Natural killer cell (primary cell): ENCODE results near the gene USP35. TPM values are rescaled to one million over a fixed set of nuclear protein-coding genes. Genes with fewer than 3 reads are reported as not detected.
A peak's percentile ranks its signal among the peaks of the same experiment; 100 is the strongest.

Source experiments
- ATAC-seq, 3 donors: fragments of 150-1000 bp in 2 of 3; fragments of 200-7000 bp in 1 of 3; cut with Tn5 transposase; 1 replicate in 1 of 3; 2 replicates in 2 of 3; pipeline ENCODE4 v1.10.0; 2021; ENCODE audit warnings: mild to moderate bottlenecking in 2 of 3, moderate library complexity in 2 of 3
- DNase-seq, 2 donors: peaks; one replicate each; pipeline versions ENCODE4 v3.0.0 to v3.0.0-alpha.2; 2013 to 2021; ENCODE audit warnings: mixed read lengths in 1 of 2
- H3K27ac ChIP-seq: one replicate; pipeline ENCODE4 v1.5.1; 2013; ENCODE audit warnings: mild to moderate bottlenecking, low read length
- H3K27me3 ChIP-seq: one replicate; pipeline ENCODE4 v1.6.1; 2013; ENCODE audit warnings: low read length; ENCODE audit not compliant: control insufficient read depth, insufficient read depth
- H3K36me3 ChIP-seq: one replicate; pipeline ENCODE4 v1.6.1; 2013; ENCODE audit warnings: low read length; ENCODE audit not compliant: control insufficient read depth, insufficient read depth
- H3K4me1 ChIP-seq: one replicate; pipeline ENCODE4 v1.6.1; 2013; ENCODE audit warnings: low read length; ENCODE audit not compliant: control insufficient read depth, insufficient read depth
- H3K4me3 ChIP-seq: one replicate; pipeline ENCODE4 v1.5.1; 2013; ENCODE audit warnings: low read length
- H3K9me3 ChIP-seq: one replicate; pipeline ENCODE4 v1.6.1; 2013; ENCODE audit warnings: low read length; ENCODE audit not compliant: control insufficient read depth, insufficient read depth
- H3K27ac Mint-ChIP-seq, 2 donors: one replicate each; pipeline ENCODE4 v1.8.0; 2022; ENCODE audit warnings: mild to moderate bottlenecking in 2 of 2, mixed read lengths in 2 of 2, moderate library complexity in 1 of 2
- H3K27me3 Mint-ChIP-seq, 2 donors: one replicate each; pipeline ENCODE4 v1.8.0; 2022; ENCODE audit warnings: low read depth in 2 of 2, mixed read lengths in 2 of 2
- H3K36me3 Mint-ChIP-seq: one replicate; pipeline ENCODE4 v1.8.0; 2022; ENCODE audit warnings: mixed read lengths
- H3K4me1 Mint-ChIP-seq, 2 donors: one replicate each; pipeline ENCODE4 v1.8.0; 2022; ENCODE audit warnings: mixed read lengths in 2 of 2
- H3K4me3 Mint-ChIP-seq: one replicate; pipeline ENCODE4 v1.8.0; 2022; ENCODE audit warnings: mild to moderate bottlenecking, moderate library complexity, mixed read lengths
- H3K9me3 Mint-ChIP-seq, 2 donors: one replicate each; pipeline ENCODE4 v1.8.0; 2022; ENCODE audit warnings: mixed read lengths in 2 of 2
- WGBS: methylation state at CpG from one replicate; pipeline ENCODE4 v1.1.7; 2013; ENCODE audit warnings: missing lambda C conversion rate; ENCODE audit not compliant: insufficient coverage; 5-methylcytosine and 5-hydroxymethylcytosine counted together
- intact Hi-C: fragments of 100-400 bp; cut with micrococcal nuclease; formaldehyde crosslinking; loops from one replicate; pipeline ENCODE4 v1.14.2; 2022
- total RNA-seq, 4 donors: library from RNA; stranded (reverse); fragments of 120-200 nt in 1 of 4; gene quantifications; one replicate each; pipeline versions ENCODE4 v1.2.3 to v1.2.4, GENCODE V29; 2013 to 2022
- TF ChIP-seq, protein P1 (sequence below): fragments of 200-600 bp; IDR thresholded peaks from one replicate; pipeline ENCODE4 v1.8.0; 2022; ENCODE audit warnings: antibody characterized with exemption

The USP35 gene
- total RNA-seq, 3 donors from 2014 or later (not counting 1 experiment from before 2014, with no cell fraction given): 6.1 to 8.5 (median 8.1) TPM

DNA sequence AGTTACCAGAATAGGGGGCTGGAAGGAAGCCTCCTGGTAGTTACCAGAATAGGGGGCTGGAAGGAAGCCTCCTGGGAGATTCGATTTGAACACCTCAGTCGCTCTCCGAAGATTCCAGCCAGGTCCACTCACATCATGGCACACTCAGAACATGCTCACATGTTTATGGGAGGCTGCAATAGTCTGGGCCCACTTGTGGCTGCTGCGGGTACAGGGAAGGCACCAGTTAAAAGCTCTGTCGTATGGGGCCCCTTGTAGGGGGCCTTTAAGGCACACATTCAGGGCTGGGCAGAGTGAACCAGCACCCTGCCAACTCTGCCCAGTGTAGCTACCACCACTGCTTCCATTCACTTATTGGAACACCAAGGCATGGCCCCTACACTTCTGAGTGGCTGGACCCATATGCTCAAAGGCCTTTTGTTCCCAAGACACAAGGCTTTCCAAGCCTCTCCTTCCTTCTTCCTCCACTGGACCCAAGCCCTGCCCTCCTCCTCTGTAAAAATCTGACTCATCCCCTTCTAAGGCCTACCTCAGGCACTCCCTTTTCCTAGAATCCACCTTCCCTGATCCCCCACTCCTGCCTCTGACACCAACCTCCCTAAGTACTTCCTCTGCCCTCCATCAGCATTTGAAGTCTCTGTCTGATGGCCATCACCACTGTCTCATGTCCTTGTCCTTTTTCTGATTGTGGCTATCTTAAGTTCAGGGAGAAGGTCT is 28.0 kb downstream of the USP35 start:
- H3K27ac Mint-ChIP-seq: no peak overlapping the region
- no peaks in the 10 kb centered on the region for H3K4me1 ChIP-seq
- peaks cover 12% of the 10 kb centered on the region for H3K36me3 ChIP-seq
- TF ChIP-seq, protein P1, sequence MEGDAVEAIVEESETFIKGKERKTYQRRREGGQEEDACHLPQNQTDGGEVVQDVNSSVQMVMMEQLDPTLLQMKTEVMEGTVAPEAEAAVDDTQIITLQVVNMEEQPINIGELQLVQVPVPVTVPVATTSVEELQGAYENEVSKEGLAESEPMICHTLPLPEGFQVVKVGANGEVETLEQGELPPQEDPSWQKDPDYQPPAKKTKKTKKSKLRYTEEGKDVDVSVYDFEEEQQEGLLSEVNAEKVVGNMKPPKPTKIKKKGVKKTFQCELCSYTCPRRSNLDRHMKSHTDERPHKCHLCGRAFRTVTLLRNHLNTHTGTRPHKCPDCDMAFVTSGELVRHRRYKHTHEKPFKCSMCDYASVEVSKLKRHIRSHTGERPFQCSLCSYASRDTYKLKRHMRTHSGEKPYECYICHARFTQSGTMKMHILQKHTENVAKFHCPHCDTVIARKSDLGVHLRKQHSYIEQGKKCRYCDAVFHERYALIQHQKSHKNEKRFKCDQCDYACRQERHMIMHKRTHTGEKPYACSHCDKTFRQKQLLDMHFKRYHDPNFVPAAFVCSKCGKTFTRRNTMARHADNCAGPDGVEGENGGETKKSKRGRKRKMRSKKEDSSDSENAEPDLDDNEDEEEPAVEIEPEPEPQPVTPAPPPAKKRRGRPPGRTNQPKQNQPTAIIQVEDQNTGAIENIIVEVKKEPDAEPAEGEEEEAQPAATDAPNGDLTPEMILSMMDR: no peak
- no peak overlapping the region for H3K4me3 ChIP-seq
- H3K36me3 Mint-ChIP-seq: no peaks in the 10 kb centered on the region
- DNase-seq: no peak
- H3K4me1 Mint-ChIP-seq: no peaks in the 10 kb centered on the region
- no peaks in the 10 kb centered on the region for H3K9me3 Mint-ChIP-seq
- H3K9me3 ChIP-seq: no peaks in the 10 kb centered on the region
- H3K4me3 Mint-ChIP-seq: no peak overlapping the region
- whole genome bisulfite sequencing: 96% methylated on average over 5 of the region's 5 CpGs
- no peaks in the 10 kb centered on the region for H3K27me3 ChIP-seq
- no peaks in the 10 kb centered on the region for H3K27me3 Mint-ChIP-seq
- ATAC-seq: no peak
- intact Hi-C loops: no loop called here
- H3K27ac ChIP-seq: no peak overlapping the region

GRCh38 chr11:78217650-78218541 is 29.2 kb downstream of the USP35 start:
- WGBS: 93% methylated on average over 14 of the region's 14 CpGs
- H3K9me3 ChIP-seq: no peaks in the 10 kb centered on the region
- H3K27ac ChIP-seq: no peak overlapping the region
- Mint-ChIP-seq H3K27ac (peak overlapping the region in 1 of 2 donors; percentile 20), H3K36me3 (no peaks in the 10 kb centered on the region), H3K4me1 (no peaks in the 10 kb centered on the region), H3K9me3 (no peaks in the 10 kb centered on the region), H3K4me3 (no peak overlapping the region), H3K27me3 (no peaks in the 10 kb centered on the region)
- peaks cover 14% of the 10 kb centered on the region for H3K36me3 ChIP-seq
- TF ChIP-seq, protein P1: no peak
- no peak overlapping the region for H3K4me3 ChIP-seq
- ATAC-seq (no peak), DNase-seq (no peak)
- no peaks in the 10 kb centered on the region for H3K4me1 ChIP-seq
- intact Hi-C loops: no loop called here
- H3K27me3 ChIP-seq: no peaks in the 10 kb centered on the region

DNA sequence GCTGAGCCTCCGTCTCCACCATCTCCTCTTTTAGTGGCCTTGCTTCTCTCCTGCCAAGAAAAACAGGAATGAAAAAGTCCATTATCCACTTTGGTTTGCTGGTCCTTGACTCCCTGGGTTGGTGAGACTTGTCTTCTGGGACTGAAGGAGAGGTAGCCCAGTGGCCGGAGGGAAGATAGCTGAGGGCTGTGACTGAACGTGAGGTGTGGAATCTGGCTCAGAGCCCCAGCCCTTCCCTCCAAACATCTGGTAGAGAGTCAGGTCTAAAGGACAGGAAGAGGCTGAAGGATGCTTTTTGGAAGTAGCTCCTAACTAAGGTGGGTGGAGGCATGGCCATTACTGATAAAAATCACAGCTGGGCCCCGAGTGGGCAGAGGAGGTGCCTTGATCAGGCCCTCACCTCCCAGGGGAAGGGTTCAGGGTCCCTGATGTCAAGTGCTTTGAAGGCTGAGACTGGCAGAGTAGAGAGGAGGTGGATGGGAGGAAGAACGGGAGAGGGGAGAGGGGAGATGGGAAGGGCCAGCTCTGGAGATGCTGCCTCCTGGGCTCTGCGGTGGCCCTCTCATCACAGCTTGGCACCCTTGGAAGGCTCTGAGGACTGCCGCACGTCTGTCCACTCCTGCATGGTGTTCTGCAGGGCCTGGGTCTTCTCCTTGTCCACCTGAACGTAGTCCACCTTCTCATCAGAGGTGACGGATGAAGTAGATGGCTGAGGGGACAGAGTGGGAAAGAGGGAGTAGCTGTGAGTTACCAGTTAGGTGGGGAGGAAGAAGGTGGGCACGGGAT is 30.2 kb downstream of the USP35 start:
- WGBS: 91% methylated on average over 11 of the region's 11 CpGs
- ATAC-seq (no peak), DNase-seq (no peak)
- H3K27me3 Mint-ChIP-seq: no peaks in the 10 kb centered on the region
- H3K4me3 Mint-ChIP-seq: no peak overlapping the region
- TF ChIP-seq, protein P1: no peak
- H3K36me3 Mint-ChIP-seq: no peaks in the 10 kb centered on the region
- Histone ChIP-seq H3K27me3 (no peaks in the 10 kb centered on the region), H3K36me3 (peaks cover 16% of the 10 kb centered on the region), H3K4me1 (no peaks in the 10 kb centered on the region), H3K9me3 (no peaks in the 10 kb centered on the region), H3K27ac (no peak overlapping the region), H3K4me3 (no peak overlapping the region)
- peak overlapping the region in 1 of 2 donors; percentile 20 for H3K27ac Mint-ChIP-seq
- no peaks in the 10 kb centered on the region for H3K9me3 Mint-ChIP-seq
- intact Hi-C loops: no loop called here
- H3K4me1 Mint-ChIP-seq: no peaks in the 10 kb centered on the region
